ENCODE results near the gene DCTPP1.

GRCh38 chr16:30381291-30382041, 48.4 kb downstream of the DCTPP1 start:
- TF ChIP-seq GATA2 (IDR thresholded peaks at IDR 0.05; ENCODE audit: low read depth, low read length) (no peak), GATA3 (IDR thresholded peaks at IDR 0.05; ENCODE audit: low read depth, low read length) (no peak)
